H1 (cell line): ENCODE measurements around the gene TGOLN2. TPM values are rescaled to one million over a fixed set of nuclear protein-coding genes. Genes with fewer than 3 reads are reported as not detected.

Source experiments
- CTCF ChIA-PET: fragments of 300-600 bp; sonication (Branson Sonifier 250); formaldehyde crosslinking; loops from one replicate; lab custom pipeline; 2021; ENCODE audit not compliant: partially characterized antibody; lab: Charles Lee
- POLR2A ChIA-PET: fragments of 300-600 bp; sonication (Branson Sonifier 250); formaldehyde crosslinking; loops from one replicate; lab custom pipeline; 2021; ENCODE audit warnings: inconsistent platforms; ENCODE audit not compliant: partially characterized antibody; lab: Charles Lee
- DNase-seq, 2 experiments: peaks; one replicate each; pipeline versions ENCODE4 v3.0.0 to v3.0.0-alpha.2; 2010 to 2022; ENCODE audit warnings: low spot score in 2 of 2, low read depth in 1 of 2, mixed read lengths in 1 of 2
- FAIRE-seq: peaks from 2 replicates; lab custom pipeline; 2011; peaks lifted over from hg19 to GRCh38; lab: Jason Lieb, UNC
- H2AFZ ChIP-seq: 2 replicates; pipeline ENCODE4 v1.8.1; 2012; ENCODE audit warnings: low read length, inconsistent platforms
- H2AK5ac ChIP-seq: 2 replicates; pipeline ENCODE4 v1.6.1; 2013; ENCODE audit warnings: low read depth, low read length
- H2BK120ac ChIP-seq: replicated peaks from 2 replicates; pipeline ENCODE3; 2013; ENCODE audit warnings: low read depth, low read length, inconsistent platforms
- H2BK12ac ChIP-seq: 2 replicates; pipeline ENCODE4 v1.6.1; 2013; ENCODE audit warnings: low read depth, low read length
- H2BK15ac ChIP-seq: 2 replicates; pipeline ENCODE4 v1.6.1; 2013; ENCODE audit warnings: low read length
- H2BK20ac ChIP-seq: 2 replicates; pipeline ENCODE4 v1.6.1; 2013; ENCODE audit warnings: low read length
- H2BK5ac ChIP-seq: 2 replicates; pipeline ENCODE4 v1.6.1; 2013; ENCODE audit warnings: low read depth, low read length
- H3K14ac ChIP-seq: 2 replicates; pipeline ENCODE4 v1.6.1; 2013; ENCODE audit warnings: inconsistent platforms; ENCODE audit not compliant: insufficient read length
- H3K18ac ChIP-seq: 2 replicates; pipeline ENCODE4 v1.6.1; 2013; ENCODE audit warnings: low read length; ENCODE audit errors: extremely low read depth
- H3K23ac ChIP-seq: 2 replicates; pipeline ENCODE4 v1.6.1; 2013; ENCODE audit warnings: inconsistent platforms; ENCODE audit not compliant: insufficient read length
- H3K23me2 ChIP-seq: 2 replicates; pipeline ENCODE4 v1.6.1; 2013; ENCODE audit warnings: low read depth, low read length
- H3K27ac ChIP-seq: 2 replicates; pipeline ENCODE4 v1.6.1; 2011; ENCODE audit warnings: low read depth, low read length, inconsistent platforms
- H3K27me3 ChIP-seq, 4 experiments: replicated peaks in 1 of 4; 1 replicate in 1 of 4; 2 replicates in 3 of 4; pipeline versions ENCODE4 v1.6.1 to v1.8.1; 2011 to 2013; ENCODE audit warnings: low read length in 3 of 4, mild to moderate bottlenecking in 3 of 4, inconsistent platforms in 2 of 4, mixed read lengths in 2 of 4, moderate library complexity in 1 of 4; ENCODE audit not compliant: control insufficient read depth in 3 of 4, insufficient read depth in 3 of 4; ENCODE audit errors: extremely low read depth in 1 of 4
- H3K36me3 ChIP-seq, 4 experiments: 2 replicates each; pipeline versions ENCODE4 v1.6.1 to v1.8.1; 2011 to 2013; ENCODE audit warnings: mild to moderate bottlenecking in 4 of 4, low read length in 3 of 4, moderate library complexity in 2 of 4, control low read depth in 1 of 4, inconsistent platforms in 1 of 4; ENCODE audit not compliant: insufficient read depth in 4 of 4, control insufficient read depth in 2 of 4
- H3K4ac ChIP-seq: replicated peaks from 2 replicates; pipeline ENCODE3; 2013; ENCODE audit warnings: low read length, low read depth, mixed read lengths, inconsistent platforms; ENCODE audit not compliant: insufficient read length
- H3K4me1 ChIP-seq, 4 experiments: replicated peaks in 1 of 4; 1 replicate in 1 of 4; 2 replicates in 3 of 4; pipeline versions ENCODE4 v1.6.1 to v1.8.1; 2011 to 2013; ENCODE audit warnings: low read length in 3 of 4, inconsistent platforms in 2 of 4, mixed read lengths in 1 of 4; ENCODE audit not compliant: insufficient read depth in 4 of 4, control insufficient read depth in 3 of 4
- H3K4me2 ChIP-seq, 2 experiments: 2 replicates each; pipeline versions ENCODE4 v1.6.1 to v1.8.1; 2011 to 2013; ENCODE audit warnings: low read depth in 2 of 2, low read length in 2 of 2, control low read depth in 1 of 2, inconsistent platforms in 1 of 2, mild to moderate bottlenecking in 1 of 2; ENCODE audit not compliant: insufficient read depth in 1 of 2
- H3K4me3 ChIP-seq, 4 experiments: fragments of 200-600, 300-600 bp in 1 of 4; sonication (generic), shearing (Covaris generic), sonication (Bioruptor Twin) in 1 of 4; 2 replicates each; pipeline versions ENCODE4 v1.5.1 to v1.8.1; 2011 to 2016; ENCODE audit warnings: low read length in 4 of 4, low read depth in 3 of 4, control low read depth in 2 of 4, inconsistent platforms in 2 of 4, mild to moderate bottlenecking in 2 of 4, mixed read lengths in 1 of 4, moderate library complexity in 1 of 4; ENCODE audit not compliant: insufficient read depth in 2 of 4; ENCODE audit errors: extremely low read depth in 1 of 4
- H3K56ac ChIP-seq: replicated peaks from 2 replicates; pipeline ENCODE3; 2013; ENCODE audit warnings: low read depth, mild to moderate bottlenecking, mixed read lengths, low read length, inconsistent platforms; ENCODE audit not compliant: insufficient read length
- H3K79me1 ChIP-seq: 2 replicates; pipeline ENCODE4 v1.6.1; 2013; ENCODE audit warnings: low read depth, low read length, control low read depth
- H3K79me2 ChIP-seq, 2 experiments: 2 replicates each; pipeline versions ENCODE4 v1.6.1 to v1.8.1; 2012 to 2013; ENCODE audit warnings: low read length in 2 of 2, mild to moderate bottlenecking in 2 of 2, inconsistent platforms in 1 of 2; ENCODE audit not compliant: insufficient read depth in 2 of 2, control insufficient read depth in 1 of 2
- H3K9ac ChIP-seq, 4 experiments: replicated peaks in 1 of 4; 1 replicate in 1 of 4; 2 replicates in 3 of 4; pipeline versions ENCODE4 v1.6.1 to v1.8.1; 2011 to 2013; ENCODE audit warnings: low read depth in 3 of 4, low read length in 3 of 4, control low read depth in 2 of 4, mild to moderate bottlenecking in 2 of 4, moderate library complexity in 2 of 4, inconsistent platforms in 1 of 4; ENCODE audit errors: extremely low read depth in 1 of 4
- H3K9me3 ChIP-seq, 2 experiments: 2 replicates each; pipeline versions ENCODE4 v1.6.1 to v1.8.1; 2012 to 2013; ENCODE audit warnings: mild to moderate bottlenecking in 2 of 2, moderate library complexity in 2 of 2, control low read depth in 1 of 2, inconsistent platforms in 1 of 2, low read depth in 1 of 2, low read length in 1 of 2, mixed read lengths in 1 of 2; ENCODE audit not compliant: insufficient read depth in 2 of 2
- H4K20me1 ChIP-seq, 2 experiments: replicated peaks in 1 of 2; 2 replicates each; pipeline versions ENCODE3 to v1.8.1; 2011 to 2013; ENCODE audit warnings: inconsistent platforms in 2 of 2, low read length in 2 of 2, mild to moderate bottlenecking in 1 of 2; ENCODE audit not compliant: insufficient read depth in 2 of 2, control insufficient read depth in 1 of 2
- H4K5ac ChIP-seq: 2 replicates; pipeline ENCODE4 v1.6.1; 2013; ENCODE audit warnings: low read length, low read depth, mixed read lengths, inconsistent platforms; ENCODE audit not compliant: insufficient read length
- H4K8ac ChIP-seq: 2 replicates; pipeline ENCODE4 v1.8.0; 2013; ENCODE audit warnings: mild to moderate bottlenecking, moderate library complexity, low read length, inconsistent platforms; ENCODE audit not compliant: insufficient read depth; ENCODE audit errors: extremely low read depth
- H4K91ac ChIP-seq: replicated peaks from 2 replicates; pipeline ENCODE3; 2013; ENCODE audit warnings: low read length, mixed read lengths, inconsistent platforms; ENCODE audit not compliant: insufficient read length
- NANOG ChIP-seq: IDR thresholded peaks from 2 replicates; pipeline ENCODE4 v1.6.1; 2011; ENCODE audit warnings: low read length, low read depth, mild to moderate bottlenecking, inconsistent platforms; ENCODE audit not compliant: insufficient read depth, poor library complexity, severe bottlenecking
- PHF8 ChIP-seq: fragments of 200-600 bp; sonication (generic); conservative IDR thresholded peaks from 2 replicates; pipeline ENCODE4 v1.7.1; 2012; ENCODE audit warnings: low read depth, mild to moderate bottlenecking, inconsistent platforms, low read length, moderate library complexity
- TEAD4 ChIP-seq: IDR thresholded peaks from 2 replicates; pipeline ENCODE4 v1.6.1; 2012; ENCODE audit warnings: low read depth, low read length, inconsistent platforms, mixed read lengths
- WGBS, 2 experiments: shearing (Covaris generic) in 1 of 2; methylation state at CpG; one replicate each; pipeline versions ENCODE4 v1.1.6 to v1.1.7; 2013 to 2015; ENCODE audit warnings: low lambda C conversion rate in 2 of 2, mixed read lengths in 2 of 2, inconsistent platforms in 1 of 2, low coverage in 1 of 2, missing lambda C conversion rate in 1 of 2; ENCODE audit not compliant: insufficient replicate concordance in 2 of 2, insufficient coverage in 1 of 2, insufficient read length in 1 of 2; ENCODE audit errors: extremely low coverage in 1 of 2, missing lambda C conversion rate in 1 of 2; 5-methylcytosine and 5-hydroxymethylcytosine counted together
- polyA plus RNA-seq, 7 experiments: library from polyadenylated mRNA; depleted of rRNA in 3 of 7; stranded (reverse) in 5 of 7; unstranded in 2 of 7; fragments of >200 nt in 5 of 7; fragments of 200-250 nt in 2 of 7; gene quantifications; 1 replicate in 5 of 7; 2 replicates in 1 of 7; 4 replicates in 1 of 7; pipeline versions ENCODE4 v1.2.1 to v1.2.3, GENCODE V29; 2011 to 2013; ENCODE audit warnings: missing spikeins in 2 of 7, mixed read lengths in 2 of 7
- total RNA-seq: library from RNA; stranded (reverse); fragmentation: NEBNext Ultra II Directional; extraction: Animal tissue kit (Norgen Biotek cat#: 25700); gene quantifications from 2 replicates; pipeline ENCODE4 v1.2.1, GENCODE V29; 2021

Gene TGOLN2
- total and polyA plus RNA-seq, 2 of the 8 experiments (the other 6 are each of a cell fraction or from before 2014, with no cell fraction given) = 33.9 to 38.9 TPM

- Histone ChIP-seq H3K23ac (no peak overlapping the region), H3K4me1 (peaks cover 0 to 7% (median 1%) of the 10 kb centered on the region in 4 experiments; a peak in 3 of 7 replicates), H3K56ac (no peak overlapping the region), H2BK12ac (no peak overlapping the region), H3K79me1 (no peaks in the 10 kb centered on the region), H3K4me2 (peak overlapping the region in 1 of 2 experiments; percentile 33; a peak in 1 of 4 replicates), H2AK5ac (no peak overlapping the region), H3K4me3 (no peak overlapping the region), H3K79me2 (no peaks in the 10 kb centered on the region), H3K14ac (no peak overlapping the region), H3K4ac (no peak overlapping the region), H3K27me3 (no peaks in the 10 kb centered on the region), H4K20me1 (no peaks in the 10 kb centered on the region), H3K18ac (no peak overlapping the region), H3K9me3 (no peaks in the 10 kb centered on the region; a peak in 1 of 4 replicates), H3K27ac (no peak overlapping the region), H2BK120ac (no peak overlapping the region), H2BK5ac (no peak overlapping the region), H2BK15ac (no peak overlapping the region), H2AFZ (no peak overlapping the region), H4K8ac (no peak overlapping the region), H4K5ac (no peak overlapping the region), H3K36me3 (no peaks in the 10 kb centered on the region), H3K9ac (no peak overlapping the region), H2BK20ac (no peak overlapping the region), H4K91ac (no peak overlapping the region), H3K23me2 (no peaks in the 10 kb centered on the region)
- TF ChIP-seq TEAD4 = 0 out of 2 replicates have a peak, but pooled peaks have one; percentile 63
- no peak for TF ChIP-seq NANOG
- TF ChIP-seq PHF8 = no peak
- WGBS, 2 experiments = 69% methylated on average over 3 of the region's 3 CpGs; no CpG with 5 or more reads in 1 of the 2 experiments
- FAIRE-seq (no peak), DNase-seq (no peak)
- POLR2A ChIA-PET = interaction anchor here (0.9 to 5.9 kb wide), 7 partner anchors 9 to 57 kb away, joined by 3 to 23 read pairs (median 4); partner anchors contain the start of genes ELMOD3, RETSAT and TGOLN2
- CTCF ChIA-PET = interaction anchor here (0.6 to 0.9 kb wide), 2 partner anchors 22 to 384 kb away, joined by 3 read pairs; no protein-coding TSS in a partner anchor
These were observed 14.4 kb upstream of the TGOLN2 start for GRCh38 chr2:85342156-85342555.
